Globus pallidus (tissue), 1 donor: Measurements from ENCODE around the gene SUSD5.
"Not testable (repeated sequence)": the region's sequence is repeated elsewhere in the genome, so short reads cannot be mapped to it uniquely, and the experiment has no call there.

Experiments used
- DNase-seq: peaks from one replicate; pipeline ENCODE4 v3.0.0-alpha.2; 2015; ENCODE audit warnings: low spot score

Gene SUSD5

DNA sequence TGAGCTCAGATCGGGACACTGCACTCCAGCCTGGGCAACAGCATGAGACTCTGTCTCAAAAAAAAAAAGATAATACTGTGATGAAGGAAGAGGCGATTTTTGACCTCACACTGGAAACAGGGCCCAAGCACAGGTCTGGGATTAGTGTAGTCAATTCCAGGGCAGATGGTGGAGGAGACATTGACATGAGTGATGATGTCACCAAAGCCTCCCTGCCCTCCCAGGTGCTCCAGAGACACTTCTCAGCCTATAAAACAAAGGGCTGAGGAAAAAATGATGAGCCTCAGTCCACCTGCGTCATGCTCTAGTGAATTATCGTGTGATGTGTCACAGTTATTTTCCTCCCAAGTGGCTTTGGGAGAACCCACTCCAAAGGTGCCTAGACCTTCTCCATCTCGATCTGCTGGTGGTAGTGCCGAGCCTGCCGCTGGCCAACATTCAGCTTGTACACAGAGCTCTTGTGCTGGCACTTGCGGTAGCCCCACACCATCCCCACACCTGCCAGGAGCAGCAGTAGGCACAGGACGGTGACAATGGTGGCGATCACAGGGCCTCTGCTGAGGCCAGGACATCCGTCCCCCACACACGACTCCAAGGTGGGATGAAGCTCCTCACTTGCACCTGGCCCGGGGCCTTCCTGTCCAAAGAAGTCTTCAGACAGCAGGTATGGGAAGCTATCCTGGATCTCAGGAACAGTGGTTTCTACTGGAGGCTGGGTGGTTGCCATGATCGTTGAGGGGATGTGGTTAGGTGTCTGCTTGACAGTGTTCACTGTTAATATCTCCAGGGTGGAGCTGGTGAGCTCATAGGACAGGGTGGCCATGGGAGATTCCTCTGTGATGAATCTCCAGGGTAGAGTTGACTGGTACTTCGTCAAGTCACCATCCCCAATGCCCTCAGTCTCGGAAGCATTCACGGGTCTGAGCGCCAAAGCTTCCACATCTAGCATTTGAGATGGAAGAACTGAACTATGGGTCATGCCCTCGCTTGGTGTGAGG is 65.9 kb downstream of the SUSD5 start:
- no peak for DNase-seq

DNA sequence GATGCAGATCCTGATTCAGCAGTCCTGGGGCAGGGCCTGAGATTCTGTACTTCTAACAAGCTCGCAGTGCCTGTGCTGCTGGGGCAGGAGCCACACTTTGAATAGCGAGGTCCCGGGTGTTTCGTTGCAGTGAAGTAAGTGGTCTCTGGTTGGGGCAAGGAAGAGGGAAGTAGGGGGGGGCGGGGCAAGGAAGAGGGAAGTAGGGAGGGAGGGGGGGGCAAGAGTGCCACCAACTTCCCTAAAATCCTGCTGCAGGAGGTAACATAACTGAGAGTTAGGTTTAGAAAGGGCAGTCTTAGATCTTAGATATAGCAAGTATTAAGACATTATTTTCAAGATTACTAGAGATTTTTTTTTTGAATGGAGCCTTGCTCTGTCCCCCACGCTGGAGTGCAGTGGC is 69.3 kb downstream of the SUSD5 start:
- DNase-seq, result no peak

DNA sequence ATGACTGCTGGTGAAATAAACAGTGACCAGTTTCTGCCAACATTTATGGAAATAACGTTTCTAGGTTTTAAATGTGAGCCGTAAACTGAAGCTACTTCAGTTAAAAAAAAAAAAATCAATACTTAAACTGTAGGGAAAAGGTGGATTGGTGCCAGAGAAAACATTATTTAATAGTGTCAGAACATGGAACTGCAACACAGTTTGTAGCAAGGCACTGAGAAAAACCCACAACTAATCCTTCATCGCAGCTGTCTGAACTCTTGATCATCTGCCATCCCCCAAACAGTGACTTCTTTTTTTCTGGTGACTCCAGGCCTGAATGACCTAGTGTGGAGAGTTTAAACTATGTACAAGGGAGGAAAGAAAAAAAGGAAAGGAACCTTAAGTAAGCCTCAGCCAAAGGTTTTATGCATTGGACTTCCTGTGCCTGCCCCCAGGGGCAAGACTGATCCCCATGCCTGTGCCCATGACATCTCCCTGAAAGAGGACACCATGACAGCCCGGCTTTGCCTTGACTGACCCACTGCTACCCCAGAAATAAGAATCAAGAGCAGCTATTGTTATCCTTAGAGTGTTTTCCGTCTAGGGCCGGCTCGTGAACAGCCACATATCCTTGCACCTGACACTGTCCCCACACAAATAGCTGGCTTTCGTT is 71.7 kb downstream of the SUSD5 start:
- peak; percentile 96 for DNase-seq

DNA sequence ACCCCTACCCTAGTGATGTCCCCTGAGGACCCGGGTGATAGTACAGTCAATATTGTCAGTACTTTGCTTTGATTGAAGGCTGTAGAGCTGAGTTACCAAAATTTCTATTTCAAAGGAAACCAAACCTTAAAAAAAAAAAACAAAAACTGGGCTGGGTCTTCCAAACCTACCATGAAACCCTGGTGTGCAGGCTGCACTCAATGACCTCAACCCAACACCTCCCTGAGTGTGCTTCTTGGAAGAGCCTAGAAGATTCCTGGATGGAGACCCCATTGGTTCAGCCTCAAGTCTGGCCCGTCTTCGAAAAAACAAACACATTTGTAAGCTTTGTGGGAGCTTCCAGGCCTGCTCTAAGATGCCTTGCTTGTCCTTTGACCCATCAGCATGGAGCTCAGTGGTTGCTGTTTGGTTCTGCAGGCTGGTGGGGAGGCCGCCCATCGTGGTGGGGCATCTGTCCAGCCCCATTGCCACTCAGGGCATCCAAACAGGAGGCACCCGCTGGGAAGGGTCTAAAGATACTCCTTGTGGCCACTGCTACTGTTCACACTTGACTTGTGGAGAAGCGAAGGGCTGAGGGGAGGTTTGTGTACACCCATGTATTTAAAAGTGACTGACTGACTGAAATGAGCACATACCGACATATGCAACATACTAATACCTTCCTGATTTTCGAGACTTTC is 72.6 kb downstream of the SUSD5 start:
- no peak for DNase-seq

DNA sequence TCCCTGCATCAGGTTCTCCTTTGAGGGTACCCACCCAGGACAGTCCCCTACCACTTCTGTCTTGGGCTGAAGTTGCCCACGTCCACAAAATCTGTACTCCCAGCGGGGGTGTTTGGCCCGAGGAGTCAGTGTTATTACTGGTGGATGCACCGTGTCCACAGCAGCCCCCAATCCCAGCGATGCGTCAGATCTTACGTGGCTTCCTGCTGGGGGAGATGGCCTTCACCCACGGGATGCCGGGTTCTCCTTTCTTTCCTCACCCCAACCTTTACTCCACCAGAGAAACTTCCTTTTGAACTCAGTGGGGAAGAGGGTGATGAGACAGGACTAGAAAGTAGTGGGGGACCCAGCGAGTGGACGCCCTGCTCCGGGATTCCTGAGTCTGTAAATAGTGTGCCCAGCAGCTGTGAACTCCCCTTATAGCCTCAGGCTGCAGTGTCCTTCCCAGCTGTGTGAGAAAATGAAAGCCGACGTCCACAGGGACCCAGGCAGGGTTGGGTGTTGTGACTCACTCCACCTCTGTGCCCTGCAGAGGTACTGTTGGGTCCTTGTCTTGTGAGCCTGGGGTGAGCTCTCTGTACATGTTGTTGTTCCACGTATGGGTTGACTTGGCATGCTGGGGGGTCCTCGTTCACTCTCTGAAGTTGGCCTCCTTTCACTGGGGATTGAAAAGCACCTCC is 73.2 kb downstream of the SUSD5 start:
- DNase-seq, result no peak

DNA sequence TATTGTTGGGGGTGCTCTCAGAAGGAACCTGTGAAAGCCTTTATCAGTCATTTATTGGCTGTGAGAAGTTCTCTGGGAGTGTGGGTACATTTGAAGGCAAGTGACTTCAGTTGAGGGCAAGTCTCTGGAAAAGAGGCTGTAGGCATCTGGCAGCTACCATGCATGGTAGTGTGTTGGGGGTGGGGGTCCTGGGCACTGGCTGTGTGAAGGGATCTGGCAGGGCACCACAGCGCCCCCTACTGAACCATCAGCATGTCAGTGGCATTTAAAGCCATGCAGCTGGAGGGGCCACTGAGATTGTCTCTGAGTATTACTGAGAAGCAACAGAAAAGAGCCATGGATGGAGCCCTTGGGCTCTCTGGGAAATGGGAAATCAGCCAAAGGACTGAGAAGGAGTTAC is 74.2 kb downstream of the SUSD5 start:
- DNase-seq, result no peak

DNA sequence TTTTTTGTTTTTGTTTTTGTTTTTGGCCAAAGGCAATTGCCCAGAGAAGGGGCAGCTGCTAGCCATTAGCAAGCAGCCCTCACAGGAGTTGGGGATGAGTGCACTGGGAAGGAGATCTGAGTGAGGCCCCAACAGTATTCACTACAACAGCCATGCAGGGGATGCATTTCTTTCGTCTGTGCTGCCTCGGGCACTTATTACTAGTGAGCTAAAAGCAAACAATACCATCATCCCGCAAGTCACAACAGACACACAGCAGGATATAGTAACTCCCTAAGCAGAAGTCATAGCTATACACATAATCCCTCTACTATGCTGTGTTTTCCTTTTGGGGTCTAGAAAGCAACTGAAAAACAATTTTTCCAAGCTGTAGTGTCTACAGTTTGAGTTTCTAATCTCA is 77.6 kb downstream of the SUSD5 start:
- DNase-seq, result no peak

DNA sequence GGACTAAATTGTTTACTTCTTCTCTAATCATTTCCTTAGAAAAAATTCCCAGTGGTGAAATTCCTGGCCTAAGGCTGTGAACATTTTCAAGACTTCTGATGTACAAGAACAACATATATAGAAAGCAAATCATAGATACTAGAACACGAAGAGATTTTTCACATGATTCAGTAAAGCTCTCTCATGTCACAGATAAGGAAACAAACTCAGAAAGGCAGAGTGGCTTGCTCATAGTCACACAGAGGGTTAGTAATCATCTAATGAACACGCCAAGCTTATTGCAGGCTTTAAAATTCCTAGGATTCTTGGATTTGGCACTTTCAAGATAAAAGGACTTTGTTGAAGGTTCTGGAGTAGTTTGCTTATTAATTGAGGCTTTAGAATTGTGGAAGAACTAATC is 78.6 kb downstream of the SUSD5 start:
- DNase-seq, result no peak

DNA sequence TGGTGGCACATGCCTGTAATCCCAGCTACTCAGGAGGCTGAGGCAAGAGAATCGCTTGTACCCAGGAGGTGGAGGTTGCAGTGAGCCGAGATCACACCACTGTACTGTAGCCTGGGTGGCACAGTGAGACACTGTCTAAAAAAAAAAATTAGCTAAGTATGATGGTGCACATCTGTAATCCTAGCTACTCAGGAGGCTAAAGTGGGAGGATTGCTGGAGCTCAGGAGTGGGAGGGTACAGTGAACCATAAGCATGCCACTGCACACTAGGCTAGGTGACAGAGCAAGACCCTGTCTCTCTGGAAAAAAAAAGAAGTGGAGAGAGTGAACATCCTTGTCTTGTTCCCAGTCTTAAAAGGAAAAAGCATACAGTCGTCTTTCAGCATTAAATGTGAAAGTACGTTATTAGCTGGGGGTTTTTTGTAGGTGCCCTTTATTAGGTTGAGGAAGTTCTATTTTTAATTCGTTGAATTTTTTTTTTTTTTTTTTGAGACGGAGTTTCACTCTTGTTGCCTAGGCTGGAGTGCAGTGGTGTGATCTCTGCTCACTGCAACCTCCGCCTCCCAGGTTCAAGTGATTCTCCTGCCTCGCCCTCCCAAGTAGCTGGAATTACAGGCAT is 79.5 kb downstream of the SUSD5 start:
- not testable (repeated sequence) for DNase-seq

DNA sequence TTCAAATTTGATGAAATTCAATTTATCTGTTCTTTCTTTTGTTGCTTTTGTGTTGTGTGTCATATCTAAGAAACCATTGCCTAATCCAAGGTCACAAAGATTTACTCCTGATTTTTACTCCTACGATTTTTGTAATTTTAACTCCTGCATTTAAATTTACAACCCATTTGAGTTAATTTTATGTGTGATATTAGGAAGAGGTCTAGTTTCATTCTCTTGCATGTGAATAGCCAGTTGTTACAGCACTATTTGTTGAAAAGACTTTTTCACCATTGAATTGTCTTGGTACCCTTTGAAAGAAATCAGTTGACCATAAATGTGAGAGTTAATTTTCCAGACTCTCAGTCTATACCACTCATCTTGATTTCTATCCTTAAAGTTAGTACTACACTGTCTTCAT is 80.9 kb downstream of the SUSD5 start:
- no peak for DNase-seq

DNA sequence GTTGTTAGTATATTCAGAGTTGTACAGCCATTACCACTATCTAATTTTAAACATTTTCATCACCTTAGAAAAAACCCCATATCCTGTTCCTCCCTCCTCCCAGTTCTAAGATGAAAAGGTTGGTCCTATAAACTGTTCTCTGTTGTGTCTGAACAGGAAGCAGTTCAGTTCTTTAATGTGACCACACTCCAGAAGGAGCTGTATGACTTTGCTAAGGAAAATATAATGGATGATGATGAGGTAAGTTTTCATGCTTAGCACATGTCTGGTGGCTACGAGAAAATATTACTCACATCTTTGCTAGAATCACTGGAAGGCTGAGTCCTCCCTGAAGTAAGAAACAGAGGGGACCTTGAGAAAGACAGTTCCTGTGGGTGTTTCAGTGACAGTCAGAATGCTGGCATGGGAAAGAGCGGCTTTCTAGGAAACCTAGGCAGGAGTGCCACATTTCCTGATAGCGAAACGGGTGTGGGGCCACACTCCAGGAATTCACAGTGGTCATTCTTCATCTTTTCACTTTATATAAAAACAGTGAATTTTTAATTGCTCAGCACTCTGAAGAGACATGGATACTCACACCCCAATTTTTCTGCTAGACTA is 84.5 kb downstream of the SUSD5 start:
- DNase-seq, result no peak

DNA sequence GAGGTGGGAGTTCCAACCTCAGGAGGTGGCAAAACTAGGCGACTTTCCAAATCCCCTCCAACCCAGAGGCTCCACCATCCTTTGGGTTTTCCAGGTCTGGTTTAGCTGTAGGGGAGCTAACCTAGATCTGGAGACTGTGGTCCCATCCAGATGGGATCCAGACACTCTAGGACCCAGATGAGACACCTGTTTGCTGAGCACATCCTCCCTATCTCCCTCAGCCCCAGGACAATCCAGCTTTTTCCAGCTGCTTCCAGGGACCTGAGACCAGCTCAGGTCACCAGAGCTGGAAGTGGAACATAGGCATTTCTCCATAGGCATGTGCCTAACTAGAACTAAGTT is 86.6 kb downstream of the SUSD5 start:
- no peak for DNase-seq

DNA sequence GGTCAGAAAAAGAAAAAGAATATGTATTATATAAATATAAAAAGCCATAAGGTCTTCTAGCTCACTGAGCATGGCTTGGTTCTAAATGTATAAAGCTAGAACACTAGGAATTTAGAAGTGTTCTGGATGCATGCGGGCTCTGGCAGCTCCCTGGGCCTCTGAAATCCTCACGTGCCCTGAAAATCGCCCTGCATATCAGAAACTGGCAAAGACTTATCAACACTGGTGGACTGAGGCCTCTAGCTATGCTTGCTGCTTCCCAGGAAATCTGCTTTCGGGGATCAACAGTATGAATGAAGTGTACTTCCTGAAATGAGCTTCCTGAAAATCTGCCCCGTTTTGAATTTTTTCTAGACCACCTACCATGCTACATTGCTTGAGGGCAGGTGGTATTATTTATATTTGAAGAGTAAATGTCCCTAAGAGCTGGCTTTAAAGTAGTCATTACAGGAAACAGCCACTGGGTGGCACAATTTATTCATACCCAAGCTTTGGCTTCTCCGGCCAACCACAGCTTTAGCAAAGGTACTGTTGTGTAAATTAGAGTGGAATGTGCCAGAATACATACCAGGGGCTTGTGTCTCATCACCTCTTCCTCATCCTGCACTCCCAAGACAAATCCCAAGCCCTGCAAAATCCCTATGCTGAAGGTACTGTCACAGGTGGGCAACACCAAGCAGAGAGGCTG is 87.1 kb downstream of the SUSD5 start:
- peak; percentile 76 for DNase-seq

DNA sequence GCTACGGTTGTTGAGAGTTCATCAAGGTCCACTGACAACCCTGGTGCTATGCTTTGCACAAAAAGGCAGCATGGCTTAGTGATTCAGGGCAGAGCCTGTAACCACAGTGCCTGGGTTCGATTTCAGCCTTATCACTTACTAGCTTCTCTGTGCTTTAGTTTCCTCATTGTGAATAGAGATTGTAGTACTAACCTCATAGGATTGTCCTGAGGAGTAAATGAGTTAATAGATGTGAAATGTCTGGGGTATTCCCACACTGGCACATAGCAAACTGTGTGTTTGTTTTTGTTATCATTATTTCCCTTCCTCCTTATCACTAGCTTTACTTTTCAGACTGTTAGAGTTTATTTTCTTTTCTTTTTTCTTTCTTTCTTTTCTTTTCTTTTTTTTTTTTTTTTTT is 88.5 kb downstream of the SUSD5 start:
- no peak for DNase-seq

DNA sequence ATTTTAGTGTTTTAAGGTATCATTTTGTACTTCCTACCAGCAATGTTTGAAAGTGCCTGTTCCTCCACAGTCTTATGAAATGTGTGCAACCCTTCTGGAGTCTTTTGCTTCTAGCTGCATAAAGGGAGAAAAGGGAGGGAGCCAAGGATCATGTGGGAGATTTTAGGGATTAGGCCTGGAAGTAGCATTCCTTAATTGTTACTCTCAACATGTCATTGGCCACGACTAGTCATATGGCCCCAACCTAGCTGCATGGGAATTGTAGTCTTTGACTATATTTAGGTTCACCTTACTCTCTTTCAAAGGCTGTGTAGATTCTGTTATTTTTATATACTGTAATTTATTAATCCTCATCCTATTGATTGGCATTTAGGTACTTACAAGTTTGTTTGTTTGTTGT is 89.9 kb downstream of the SUSD5 start:
- DNase-seq, result no peak

DNA sequence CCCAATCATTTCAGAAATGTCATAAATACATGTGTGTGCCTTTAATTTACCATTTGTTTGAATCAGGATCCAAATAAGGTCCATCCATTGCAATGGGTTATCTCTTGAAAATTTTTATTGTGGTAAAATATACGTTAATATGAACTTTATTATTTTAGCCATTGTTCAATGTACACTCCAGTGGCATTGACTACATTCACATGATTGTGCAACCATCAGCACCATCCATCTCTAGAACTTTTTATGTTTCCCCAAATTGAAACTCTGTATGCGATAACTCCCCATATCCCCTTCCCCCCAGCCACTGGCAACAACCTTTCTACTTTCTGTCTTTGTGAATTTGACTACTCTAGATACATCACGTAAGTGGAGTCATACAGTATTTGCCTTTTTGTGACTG is 92.8 kb downstream of the SUSD5 start:
- no peak for DNase-seq

DNA sequence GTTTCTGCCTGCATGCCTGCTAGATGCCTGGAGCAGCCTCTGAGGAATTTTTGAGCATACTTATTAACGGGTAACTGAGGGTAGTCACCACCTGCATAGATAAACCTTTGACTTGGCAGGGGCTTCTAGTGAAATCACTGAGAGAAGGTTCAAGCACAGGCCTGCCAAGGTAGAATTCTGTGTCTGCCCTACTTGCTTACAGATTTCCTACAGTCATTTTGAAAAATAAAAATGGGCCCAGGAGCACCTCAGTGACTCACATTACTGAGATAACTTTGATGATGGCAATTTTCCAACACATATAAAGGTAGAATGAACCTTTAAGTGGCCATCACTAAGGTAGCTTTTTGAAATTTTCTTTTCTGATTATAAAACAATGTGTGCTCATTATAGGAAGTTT is 94.0 kb downstream of the SUSD5 start:
- no peak for DNase-seq

DNA sequence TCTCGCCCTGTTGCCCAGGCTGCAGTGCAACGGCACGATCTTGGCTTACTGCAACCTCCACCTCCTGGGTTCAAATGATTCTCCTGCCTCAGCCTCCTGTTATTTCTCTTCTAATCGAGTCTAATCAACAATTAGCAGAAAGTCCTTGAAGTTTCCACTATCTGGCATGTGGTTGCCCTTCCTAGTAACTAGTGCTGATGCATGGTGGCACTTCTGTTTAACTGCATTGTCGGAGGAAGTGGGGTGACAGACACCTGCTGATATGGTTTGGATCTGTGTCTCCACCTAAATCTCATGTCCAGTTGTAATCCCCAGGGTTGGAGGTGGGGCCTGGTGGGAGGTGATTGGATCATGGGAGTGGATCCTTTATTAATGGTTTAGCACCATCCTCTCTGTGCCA is 95.6 kb downstream of the SUSD5 start:
- DNase-seq, result no peak

DNA sequence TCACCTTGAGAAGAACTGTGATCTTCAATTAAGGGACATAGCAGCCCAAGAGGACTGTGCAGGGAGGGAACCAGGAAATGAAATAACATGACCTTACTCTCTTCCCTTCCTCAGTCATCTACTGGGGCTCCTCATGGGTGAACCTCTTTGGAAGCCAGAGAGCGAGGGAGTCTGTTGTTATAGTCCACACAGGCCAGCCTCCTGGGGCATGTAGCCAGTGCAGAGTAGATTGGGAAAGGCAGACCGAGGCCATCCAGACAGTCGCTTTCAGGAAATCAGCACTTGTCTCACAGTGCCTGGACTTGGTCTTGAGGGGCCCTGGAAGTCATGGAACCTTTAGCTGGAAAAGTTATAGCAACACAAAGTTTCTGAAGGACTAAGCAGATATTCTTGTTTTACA is 98.7 kb downstream of the SUSD5 start:
- no peak for DNase-seq

DNA sequence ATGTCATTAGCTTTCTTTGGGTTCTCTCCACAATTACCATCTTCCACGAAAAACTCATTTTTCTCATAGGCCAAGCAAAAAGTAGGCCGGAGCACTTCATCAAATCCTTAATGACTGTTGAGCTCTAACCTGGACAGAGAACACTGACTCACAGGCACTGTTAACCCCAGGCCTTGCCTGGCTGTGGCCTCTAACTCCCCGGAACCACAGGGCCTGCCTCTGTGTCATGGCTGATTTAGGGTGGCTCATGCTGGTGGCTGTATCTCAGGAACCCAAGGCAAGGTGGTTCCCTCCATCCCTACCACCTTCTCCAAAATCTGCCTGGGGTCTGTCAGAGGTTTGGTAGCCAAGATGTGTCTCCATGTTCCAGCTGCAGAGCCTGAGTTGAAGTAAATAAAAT is 101.1 kb downstream of the SUSD5 start:
- no peak for DNase-seq
